H1 (cell line): Measurements from ENCODE around the gene FHIT. TPM values are rescaled to one million over a fixed set of nuclear protein-coding genes. Genes with fewer than 3 reads are reported as not detected.

Experiments used
- CTCF ChIA-PET: fragments of 300-600 bp; sonication (Branson Sonifier 250); formaldehyde crosslinking; loops from one replicate; lab custom pipeline; 2021; ENCODE audit not compliant: partially characterized antibody; lab: Charles Lee
- POLR2A ChIA-PET: fragments of 300-600 bp; sonication (Branson Sonifier 250); formaldehyde crosslinking; loops from one replicate; lab custom pipeline; 2021; ENCODE audit warnings: inconsistent platforms; ENCODE audit not compliant: partially characterized antibody; lab: Charles Lee
- DNase-seq, 2 experiments: peaks; one replicate each; pipeline versions ENCODE4 v3.0.0 to v3.0.0-alpha.2; 2010 to 2022; ENCODE audit warnings: low spot score in 2 of 2, low read depth in 1 of 2, mixed read lengths in 1 of 2
- FAIRE-seq: peaks from 2 replicates; lab custom pipeline; 2011; peaks lifted over from hg19 to GRCh38; lab: Jason Lieb, UNC
- H2AFZ ChIP-seq: 2 replicates; pipeline ENCODE4 v1.8.1; 2012; ENCODE audit warnings: low read length, inconsistent platforms
- H2AK5ac ChIP-seq: 2 replicates; pipeline ENCODE4 v1.6.1; 2013; ENCODE audit warnings: low read depth, low read length
- H2BK120ac ChIP-seq: replicated peaks from 2 replicates; pipeline ENCODE3; 2013; ENCODE audit warnings: low read depth, low read length, inconsistent platforms
- H2BK12ac ChIP-seq: 2 replicates; pipeline ENCODE4 v1.6.1; 2013; ENCODE audit warnings: low read depth, low read length
- H2BK15ac ChIP-seq: 2 replicates; pipeline ENCODE4 v1.6.1; 2013; ENCODE audit warnings: low read length
- H2BK20ac ChIP-seq: 2 replicates; pipeline ENCODE4 v1.6.1; 2013; ENCODE audit warnings: low read length
- H2BK5ac ChIP-seq: 2 replicates; pipeline ENCODE4 v1.6.1; 2013; ENCODE audit warnings: low read depth, low read length
- H3K14ac ChIP-seq: 2 replicates; pipeline ENCODE4 v1.6.1; 2013; ENCODE audit warnings: inconsistent platforms; ENCODE audit not compliant: insufficient read length
- H3K18ac ChIP-seq: 2 replicates; pipeline ENCODE4 v1.6.1; 2013; ENCODE audit warnings: low read length; ENCODE audit errors: extremely low read depth
- H3K23ac ChIP-seq: 2 replicates; pipeline ENCODE4 v1.6.1; 2013; ENCODE audit warnings: inconsistent platforms; ENCODE audit not compliant: insufficient read length
- H3K23me2 ChIP-seq: 2 replicates; pipeline ENCODE4 v1.6.1; 2013; ENCODE audit warnings: low read depth, low read length
- H3K27ac ChIP-seq: 2 replicates; pipeline ENCODE4 v1.6.1; 2011; ENCODE audit warnings: low read depth, low read length, inconsistent platforms
- H3K27me3 ChIP-seq, 4 experiments: replicated peaks in 1 of 4; 1 replicate in 1 of 4; 2 replicates in 3 of 4; pipeline versions ENCODE4 v1.6.1 to v1.8.1; 2011 to 2013; ENCODE audit warnings: low read length in 3 of 4, mild to moderate bottlenecking in 3 of 4, inconsistent platforms in 2 of 4, mixed read lengths in 2 of 4, moderate library complexity in 1 of 4; ENCODE audit not compliant: control insufficient read depth in 3 of 4, insufficient read depth in 3 of 4; ENCODE audit errors: extremely low read depth in 1 of 4
- H3K36me3 ChIP-seq, 4 experiments: 2 replicates each; pipeline versions ENCODE4 v1.6.1 to v1.8.1; 2011 to 2013; ENCODE audit warnings: mild to moderate bottlenecking in 4 of 4, low read length in 3 of 4, moderate library complexity in 2 of 4, control low read depth in 1 of 4, inconsistent platforms in 1 of 4; ENCODE audit not compliant: insufficient read depth in 4 of 4, control insufficient read depth in 2 of 4
- H3K4ac ChIP-seq: replicated peaks from 2 replicates; pipeline ENCODE3; 2013; ENCODE audit warnings: low read length, low read depth, mixed read lengths, inconsistent platforms; ENCODE audit not compliant: insufficient read length
- H3K4me1 ChIP-seq, 4 experiments: replicated peaks in 1 of 4; 1 replicate in 1 of 4; 2 replicates in 3 of 4; pipeline versions ENCODE4 v1.6.1 to v1.8.1; 2011 to 2013; ENCODE audit warnings: low read length in 3 of 4, inconsistent platforms in 2 of 4, mixed read lengths in 1 of 4; ENCODE audit not compliant: insufficient read depth in 4 of 4, control insufficient read depth in 3 of 4
- H3K4me2 ChIP-seq, 2 experiments: 2 replicates each; pipeline versions ENCODE4 v1.6.1 to v1.8.1; 2011 to 2013; ENCODE audit warnings: low read depth in 2 of 2, low read length in 2 of 2, control low read depth in 1 of 2, inconsistent platforms in 1 of 2, mild to moderate bottlenecking in 1 of 2; ENCODE audit not compliant: insufficient read depth in 1 of 2
- H3K4me3 ChIP-seq, 4 experiments: fragments of 200-600, 300-600 bp in 1 of 4; sonication (generic), shearing (Covaris generic), sonication (Bioruptor Twin) in 1 of 4; 2 replicates each; pipeline versions ENCODE4 v1.5.1 to v1.8.1; 2011 to 2016; ENCODE audit warnings: low read length in 4 of 4, low read depth in 3 of 4, control low read depth in 2 of 4, inconsistent platforms in 2 of 4, mild to moderate bottlenecking in 2 of 4, mixed read lengths in 1 of 4, moderate library complexity in 1 of 4; ENCODE audit not compliant: insufficient read depth in 2 of 4; ENCODE audit errors: extremely low read depth in 1 of 4
- H3K56ac ChIP-seq: replicated peaks from 2 replicates; pipeline ENCODE3; 2013; ENCODE audit warnings: low read depth, mild to moderate bottlenecking, mixed read lengths, low read length, inconsistent platforms; ENCODE audit not compliant: insufficient read length
- H3K79me1 ChIP-seq: 2 replicates; pipeline ENCODE4 v1.6.1; 2013; ENCODE audit warnings: low read depth, low read length, control low read depth
- H3K79me2 ChIP-seq, 2 experiments: 2 replicates each; pipeline versions ENCODE4 v1.6.1 to v1.8.1; 2012 to 2013; ENCODE audit warnings: low read length in 2 of 2, mild to moderate bottlenecking in 2 of 2, inconsistent platforms in 1 of 2; ENCODE audit not compliant: insufficient read depth in 2 of 2, control insufficient read depth in 1 of 2
- H3K9ac ChIP-seq, 4 experiments: replicated peaks in 1 of 4; 1 replicate in 1 of 4; 2 replicates in 3 of 4; pipeline versions ENCODE4 v1.6.1 to v1.8.1; 2011 to 2013; ENCODE audit warnings: low read depth in 3 of 4, low read length in 3 of 4, control low read depth in 2 of 4, mild to moderate bottlenecking in 2 of 4, moderate library complexity in 2 of 4, inconsistent platforms in 1 of 4; ENCODE audit errors: extremely low read depth in 1 of 4
- H3K9me3 ChIP-seq, 2 experiments: 2 replicates each; pipeline versions ENCODE4 v1.6.1 to v1.8.1; 2012 to 2013; ENCODE audit warnings: mild to moderate bottlenecking in 2 of 2, moderate library complexity in 2 of 2, control low read depth in 1 of 2, inconsistent platforms in 1 of 2, low read depth in 1 of 2, low read length in 1 of 2, mixed read lengths in 1 of 2; ENCODE audit not compliant: insufficient read depth in 2 of 2
- H4K20me1 ChIP-seq, 2 experiments: replicated peaks in 1 of 2; 2 replicates each; pipeline versions ENCODE3 to v1.8.1; 2011 to 2013; ENCODE audit warnings: inconsistent platforms in 2 of 2, low read length in 2 of 2, mild to moderate bottlenecking in 1 of 2; ENCODE audit not compliant: insufficient read depth in 2 of 2, control insufficient read depth in 1 of 2
- H4K5ac ChIP-seq: 2 replicates; pipeline ENCODE4 v1.6.1; 2013; ENCODE audit warnings: low read length, low read depth, mixed read lengths, inconsistent platforms; ENCODE audit not compliant: insufficient read length
- H4K8ac ChIP-seq: 2 replicates; pipeline ENCODE4 v1.8.0; 2013; ENCODE audit warnings: mild to moderate bottlenecking, moderate library complexity, low read length, inconsistent platforms; ENCODE audit not compliant: insufficient read depth; ENCODE audit errors: extremely low read depth
- H4K91ac ChIP-seq: replicated peaks from 2 replicates; pipeline ENCODE3; 2013; ENCODE audit warnings: low read length, mixed read lengths, inconsistent platforms; ENCODE audit not compliant: insufficient read length
- BACH1 ChIP-seq: IDR thresholded peaks from 2 replicates; pipeline ENCODE4 v1.6.1; 2012; ENCODE audit warnings: low read length, improper control_type of control experiment
- CEBPB ChIP-seq: IDR thresholded peaks from 2 replicates; pipeline ENCODE4 v1.6.1; 2012; ENCODE audit warnings: low read depth, low read length
- EGR1 ChIP-seq: IDR thresholded peaks from 2 replicates; pipeline ENCODE4 v1.6.1; 2011; ENCODE audit warnings: low read depth, low read length, borderline replicate concordance
- GTF2F1 ChIP-seq: IDR thresholded peaks from 2 replicates; pipeline ENCODE4 v1.6.1; 2012; ENCODE audit warnings: low read depth, low read length, improper control_type of control experiment, borderline replicate concordance
- KDM1A ChIP-seq: fragments of 200-600, 300-600 bp; sonication (generic); IDR thresholded peaks from 2 replicates; pipeline ENCODE4 v1.7.1; 2016; ENCODE audit warnings: mild to moderate bottlenecking, low read length, borderline replicate concordance
- POU5F1 ChIP-seq: IDR thresholded peaks from 2 replicates; pipeline ENCODE4 v1.6.1; 2011; ENCODE audit warnings: low read depth, mild to moderate bottlenecking, low read length, moderate library complexity
- RBBP5 ChIP-seq: IDR thresholded peaks from 2 replicates; pipeline ENCODE4 v1.7.1; 2012; ENCODE audit warnings: low read depth, mild to moderate bottlenecking, inconsistent platforms, low read length, moderate library complexity, borderline replicate concordance
- TAF7 ChIP-seq: optimal IDR thresholded peaks from 2 replicates; pipeline ENCODE3; 2011; ENCODE audit warnings: low read depth, mild to moderate bottlenecking, inconsistent platforms, low read length, moderate library complexity, borderline replicate concordance
- TCF12 ChIP-seq: IDR thresholded peaks from 2 replicates; pipeline ENCODE4 v1.6.1; 2011; ENCODE audit warnings: low read depth, mild to moderate bottlenecking, low read length
- ZNF274 ChIP-seq: IDR thresholded peaks from 2 replicates; pipeline ENCODE4 v1.7.0; 2012; ENCODE audit warnings: low read length, borderline replicate concordance; ENCODE audit errors: extremely low read depth
- WGBS, 2 experiments: shearing (Covaris generic) in 1 of 2; methylation state at CpG; one replicate each; pipeline versions ENCODE4 v1.1.6 to v1.1.7; 2013 to 2015; ENCODE audit warnings: low lambda C conversion rate in 2 of 2, mixed read lengths in 2 of 2, inconsistent platforms in 1 of 2, low coverage in 1 of 2, missing lambda C conversion rate in 1 of 2; ENCODE audit not compliant: insufficient replicate concordance in 2 of 2, insufficient coverage in 1 of 2, insufficient read length in 1 of 2; ENCODE audit errors: extremely low coverage in 1 of 2, missing lambda C conversion rate in 1 of 2; 5-methylcytosine and 5-hydroxymethylcytosine counted together
- polyA plus RNA-seq, 7 experiments: library from polyadenylated mRNA; depleted of rRNA in 3 of 7; stranded (reverse) in 5 of 7; unstranded in 2 of 7; fragments of >200 nt in 5 of 7; fragments of 200-250 nt in 2 of 7; gene quantifications; 1 replicate in 5 of 7; 2 replicates in 1 of 7; 4 replicates in 1 of 7; pipeline versions ENCODE4 v1.2.1 to v1.2.3, GENCODE V29; 2011 to 2013; ENCODE audit warnings: missing spikeins in 2 of 7, mixed read lengths in 2 of 7
- total RNA-seq: library from RNA; stranded (reverse); fragmentation: NEBNext Ultra II Directional; extraction: Animal tissue kit (Norgen Biotek cat#: 25700); gene quantifications from 2 replicates; pipeline ENCODE4 v1.2.1, GENCODE V29; 2021
- TF ChIP-seq, protein P1 (sequence below): IDR thresholded peaks from 2 replicates; pipeline ENCODE4 v1.6.1; 2012; ENCODE audit warnings: low read length, inconsistent platforms
- TF ChIP-seq, protein P2 (sequence below): IDR thresholded peaks from 2 replicates; pipeline ENCODE4 v1.6.1; 2012; ENCODE audit warnings: inconsistent platforms

Gene FHIT
- total and polyA plus RNA-seq, 2 of the 8 experiments (the other 6 are each of a cell fraction or from before 2014, with no cell fraction given), result 1.2 to 3.2 TPM

DNA sequence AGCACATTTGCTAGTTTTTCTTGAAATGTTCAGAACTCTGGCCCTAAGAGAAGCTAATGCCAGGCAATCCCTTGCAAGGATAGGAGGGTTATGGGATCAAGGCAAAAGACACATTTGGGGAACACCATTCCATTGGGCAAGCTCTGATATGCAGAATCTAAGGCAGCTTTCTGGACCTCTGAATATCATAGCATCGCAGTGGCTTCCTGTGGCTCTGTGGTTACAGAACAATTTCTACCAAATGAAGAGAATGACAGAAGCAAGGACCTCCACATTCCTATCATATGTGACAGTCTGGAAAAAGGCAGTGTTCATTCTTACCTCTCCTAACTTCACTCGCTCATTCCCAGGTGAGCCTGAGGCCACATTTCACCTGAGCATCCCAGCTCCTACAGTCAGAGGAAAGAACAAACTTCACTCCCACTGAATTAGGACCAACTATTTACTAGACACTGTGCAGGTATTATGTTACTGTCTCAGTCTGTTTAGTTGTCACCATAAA is 1365.3 kb downstream of the FHIT start:
- no peaks in the 10 kb centered on the region for H3K9me3 ChIP-seq
- no peak overlapping the region for H2BK15ac ChIP-seq
- FAIRE-seq (no peak), DNase-seq (no peak)
- no peaks in the 10 kb centered on the region for H3K79me2 ChIP-seq
- no peaks in the 10 kb centered on the region for H3K23me2 ChIP-seq
- H3K23ac ChIP-seq, result no peak overlapping the region
- no peak overlapping the region for H3K56ac ChIP-seq
- H4K5ac ChIP-seq, result no peak overlapping the region
- H4K20me1 ChIP-seq, result no peaks in the 10 kb centered on the region
- no peak overlapping the region for H3K27ac ChIP-seq
- H4K8ac ChIP-seq, result no peak overlapping the region
- no peak overlapping the region for H3K14ac ChIP-seq
- no peak overlapping the region for H3K9ac ChIP-seq
- H2AFZ ChIP-seq, result no peak overlapping the region
- H2BK5ac ChIP-seq, result no peak overlapping the region
- no peak overlapping the region for H3K4ac ChIP-seq
- no peak overlapping the region for H2BK120ac ChIP-seq
- 100% methylated on average over 2 of the region's 2 CpGs; no CpG with 5 or more reads in 1 of the 2 experiments for WGBS, 2 experiments
- no peaks in the 10 kb centered on the region for H3K36me3 ChIP-seq
- H3K18ac ChIP-seq, result no peak overlapping the region
- no peak overlapping the region for H2BK20ac ChIP-seq
- H3K27me3 ChIP-seq, result no peaks in the 10 kb centered on the region
- H3K4me2 ChIP-seq, result no peak overlapping the region
- CTCF ChIA-PET, result interaction anchor here (1.0 kb wide), 1 partner anchor 28 kb away, joined by 3 read pairs; no protein-coding TSS in a partner anchor
- no peak overlapping the region for H2AK5ac ChIP-seq
- no peak overlapping the region for H2BK12ac ChIP-seq
- H4K91ac ChIP-seq, result no peak overlapping the region
- H3K79me1 ChIP-seq, result no peaks in the 10 kb centered on the region
- no peak overlapping the region for H3K4me3 ChIP-seq
- H3K4me1 ChIP-seq, result no peaks in the 10 kb centered on the region
- POLR2A ChIA-PET, result no interaction called here
- TF ChIP-seq, protein P1, sequence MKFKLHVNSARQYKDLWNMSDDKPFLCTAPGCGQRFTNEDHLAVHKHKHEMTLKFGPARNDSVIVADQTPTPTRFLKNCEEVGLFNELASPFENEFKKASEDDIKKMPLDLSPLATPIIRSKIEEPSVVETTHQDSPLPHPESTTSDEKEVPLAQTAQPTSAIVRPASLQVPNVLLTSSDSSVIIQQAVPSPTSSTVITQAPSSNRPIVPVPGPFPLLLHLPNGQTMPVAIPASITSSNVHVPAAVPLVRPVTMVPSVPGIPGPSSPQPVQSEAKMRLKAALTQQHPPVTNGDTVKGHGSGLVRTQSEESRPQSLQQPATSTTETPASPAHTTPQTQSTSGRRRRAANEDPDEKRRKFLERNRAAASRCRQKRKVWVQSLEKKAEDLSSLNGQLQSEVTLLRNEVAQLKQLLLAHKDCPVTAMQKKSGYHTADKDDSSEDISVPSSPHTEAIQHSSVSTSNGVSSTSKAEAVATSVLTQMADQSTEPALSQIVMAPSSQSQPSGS, result no peak
- TF ChIP-seq, protein P2, sequence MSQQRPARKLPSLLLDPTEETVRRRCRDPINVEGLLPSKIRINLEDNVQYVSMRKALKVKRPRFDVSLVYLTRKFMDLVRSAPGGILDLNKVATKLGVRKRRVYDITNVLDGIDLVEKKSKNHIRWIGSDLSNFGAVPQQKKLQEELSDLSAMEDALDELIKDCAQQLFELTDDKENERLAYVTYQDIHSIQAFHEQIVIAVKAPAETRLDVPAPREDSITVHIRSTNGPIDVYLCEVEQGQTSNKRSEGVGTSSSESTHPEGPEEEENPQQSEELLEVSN, result no peak
- TF ChIP-seq RBBP5 (no peak), BACH1 (no peak), EGR1 (no peak), POU5F1 (no peak), GTF2F1 (no peak), TCF12 (no peak), CEBPB (no peak), KDM1A (no peak), ZNF274 (no peak), TAF7 (no peak)
